ENCODE results near the gene MAVS. TPM values are rescaled to one million over a fixed set of nuclear protein-coding genes. Genes with fewer than 3 reads are reported as not detected.

The MAVS gene
- total and polyA plus RNA-seq, 12 donors: 17.5 to 48.7 (median 44.2) TPM

DNA sequence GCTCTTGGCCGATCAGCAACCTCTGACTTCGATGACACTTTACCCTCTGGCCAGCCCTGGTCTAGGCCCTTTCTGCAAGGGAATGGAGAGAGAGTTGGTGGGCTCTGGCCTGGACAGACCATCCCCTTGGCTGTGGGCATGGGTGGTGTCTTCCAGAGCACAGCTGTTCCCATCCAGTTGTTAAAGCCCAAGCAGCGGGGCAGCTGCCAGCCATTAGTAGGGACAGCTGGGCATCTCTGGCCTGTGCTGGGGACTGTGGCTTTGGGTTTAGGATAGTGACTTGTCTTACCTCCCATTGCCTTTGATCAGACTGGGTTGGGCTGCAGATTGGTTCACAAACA lies 47.8 kb upstream of the MAVS start:
- Histone ChIP-seq H3K27me3 (no peaks in the 10 kb centered on the region), H3K4me3 (no peak overlapping the region), H3K4me1 (peaks cover 0 to 54% (median 20%) of the 10 kb centered on the region in 9 donors), H3K36me3 (peaks cover 0 to 59% (median 20%) of the 10 kb centered on the region in 9 donors), H3K9me3 (no peaks in the 10 kb centered on the region), H3K27ac (peak overlapping the region in 2 of 10 donors; percentile 1 to 97)
- no peak for ATAC-seq
- no peak for TF ChIP-seq CTCF (IDR thresholded peaks at IDR 0.05)
- no peak for DNase-seq
- intact Hi-C loops (cut with DNase I): no loop called here
- 91 to 97% methylated on average over 3 of the region's 3 CpGs for WGBS, 2 donors

GRCh38 chr20:3800256-3800877 lies 46.3 kb upstream of the MAVS start:
- WGBS, 2 donors: 93 to 94% methylated on average over 18 of the region's 18 CpGs

DNA sequence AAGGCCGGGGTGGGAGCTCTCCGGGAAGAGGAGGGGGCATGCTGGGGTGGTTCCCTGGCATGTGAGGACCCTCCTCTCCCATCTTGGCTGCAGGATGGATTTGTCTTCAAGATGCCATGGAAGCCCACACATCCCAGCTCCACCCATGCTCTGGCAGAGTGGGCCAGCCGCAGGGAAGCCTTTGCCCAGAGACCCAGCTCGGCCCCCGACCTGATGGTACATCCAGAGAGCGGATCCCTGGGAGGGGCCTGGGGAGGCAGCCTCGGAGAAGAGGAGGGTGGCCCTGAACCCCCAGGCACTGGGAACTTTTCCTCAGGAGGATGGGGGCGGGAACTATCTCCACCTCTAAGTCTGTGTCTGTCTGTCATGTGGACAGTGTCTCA lies 45.8 kb upstream of the MAVS start:
- ATAC-seq: no peak
- no peak overlapping the region for H3K4me3 ChIP-seq
- no peaks in the 10 kb centered on the region for H3K27me3 ChIP-seq
- WGBS, 2 donors: 91 to 95% methylated on average over 8 of the region's 8 CpGs
- DNase-seq: no peak
- peaks cover 0 to 74% (median 20%) of the 10 kb centered on the region in 9 donors for H3K36me3 ChIP-seq
- no peak for TF ChIP-seq CTCF (IDR thresholded peaks at IDR 0.05)
- peak overlapping the region in 1 of 10 donors; percentile 97 for H3K27ac ChIP-seq
- intact Hi-C loops (cut with DNase I): no loop called here
- H3K4me1 ChIP-seq: peaks cover 0 to 54% (median 20%) of the 10 kb centered on the region in 9 donors
- no peaks in the 10 kb centered on the region for H3K9me3 ChIP-seq

More at GRCh38 chr20:3800256-3800877, 46.3 kb upstream of the MAVS start:
- Histone ChIP-seq H3K9me3 (no peaks in the 10 kb centered on the region), H3K27me3 (no peaks in the 10 kb centered on the region), H3K36me3 (peaks cover 0 to 74% (median 20%) of the 10 kb centered on the region in 9 donors), H3K4me1 (peaks cover 0 to 54% (median 20%) of the 10 kb centered on the region in 9 donors), H3K4me3 (no peak overlapping the region), H3K27ac (peak overlapping the region in 1 of 10 donors; percentile 97)
- ATAC-seq (no peak), DNase-seq (no peak)
- intact Hi-C loops (cut with DNase I): no loop called here
- no peak for TF ChIP-seq CTCF (IDR thresholded peaks at IDR 0.05)

DNA sequence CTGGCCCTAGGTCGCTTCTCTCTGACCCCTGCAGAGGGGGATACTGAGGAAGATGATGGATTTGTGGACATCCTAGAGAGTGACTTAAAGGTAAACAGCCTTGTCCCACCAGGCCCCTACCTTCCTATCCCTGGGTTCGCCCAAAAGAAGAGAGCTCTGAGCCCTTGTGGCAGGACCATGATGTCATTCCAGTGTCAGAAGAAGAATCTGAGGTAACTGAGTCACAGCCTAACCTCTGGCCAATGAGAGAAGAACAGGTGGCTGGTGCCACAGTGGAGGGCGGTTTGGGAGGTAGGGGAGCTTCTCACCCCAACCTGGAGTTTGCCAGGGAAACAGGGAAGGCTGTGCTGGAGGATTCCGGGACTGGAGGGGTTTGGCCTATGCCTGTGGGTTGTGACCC lies 45.3 kb upstream of the MAVS start:
- DNase-seq: no peak
- ATAC-seq: no peak
- Histone ChIP-seq H3K4me1 (peaks cover 0 to 57% (median 24%) of the 10 kb centered on the region in 9 donors), H3K4me3 (no peak overlapping the region), H3K27me3 (no peaks in the 10 kb centered on the region), H3K9me3 (no peaks in the 10 kb centered on the region), H3K36me3 (peaks cover 0 to 76% (median 20%) of the 10 kb centered on the region in 9 donors), H3K27ac (peak overlapping the region in 1 of 10 donors; percentile 97)
- intact Hi-C loops (cut with DNase I): no loop called here
- no peak for TF ChIP-seq CTCF (IDR thresholded peaks at IDR 0.05)
- WGBS, 2 donors: 95 to 98% methylated on average over 4 of the region's 4 CpGs
